Measurements from ENCODE around the gene MYOZ3. TPM values are rescaled to one million over a fixed set of nuclear protein-coding genes. Genes with fewer than 3 reads are reported as not detected.

The MYOZ3 gene
- total RNA-seq, 1 donor from 2014 or later: 4.7 TPM

DNA sequence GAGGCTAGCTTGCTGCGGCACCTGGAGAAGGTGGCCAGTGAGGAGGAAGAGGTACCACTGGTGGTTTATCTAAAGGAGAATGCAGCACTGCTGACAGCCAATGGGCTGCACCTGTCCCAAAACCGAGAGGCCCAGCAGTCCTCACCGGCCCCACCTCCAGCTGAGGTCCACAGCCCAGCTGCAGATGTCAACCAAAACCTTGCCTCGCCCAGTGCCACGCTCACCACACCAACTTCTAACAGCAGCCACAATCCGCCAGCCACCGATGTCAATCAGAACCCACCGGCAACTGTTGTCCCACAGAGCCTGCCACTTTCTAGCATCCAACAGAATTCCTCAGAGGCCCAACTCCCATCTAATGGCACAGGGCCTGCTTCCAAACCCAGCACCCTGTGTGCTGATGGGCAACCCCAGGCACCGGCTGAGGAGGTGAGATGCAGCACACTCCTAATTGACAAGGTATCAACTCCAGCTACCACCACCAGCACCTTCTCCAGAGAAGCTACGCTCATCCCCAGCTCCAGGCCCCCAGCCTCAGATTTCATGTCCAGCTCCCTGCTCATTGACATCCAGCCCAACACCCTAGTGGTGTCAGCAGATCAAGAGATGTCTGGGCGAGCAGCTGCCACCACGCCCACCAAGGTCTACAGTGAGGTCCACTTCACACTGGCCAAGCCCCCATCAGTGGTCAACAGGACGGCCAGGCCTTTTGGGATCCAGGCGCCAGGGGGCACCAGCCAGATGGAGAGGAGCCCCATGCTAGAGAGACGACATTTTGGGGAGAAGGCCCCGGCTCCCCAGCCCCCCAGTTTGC lies 12.6 kb upstream of the MYOZ3 start:
- Histone ChIP-seq H3K27ac (ENCODE audit: low read depth, low read length) (peak overlapping the region; percentile 85), H3K9me3 (ENCODE audit: control insufficient read depth in 3 of 3, low read length in 3 of 3) (no peaks in the 10 kb centered on the region), H3K4me1 (ENCODE audit: control insufficient read depth in 3 of 3, insufficient read depth in 3 of 3, low read length in 3 of 3) (peaks cover 84 to 93% (median 92%) of the 10 kb centered on the region in 3 donors), H3K36me3 (ENCODE audit: control insufficient read depth in 3 of 3, insufficient read depth in 3 of 3, low read length in 3 of 3) (peaks cover 26 to 31% (median 29%) of the 10 kb centered on the region in 3 donors), H3K27me3 (ENCODE audit: control insufficient read depth in 3 of 3, insufficient read depth in 3 of 3, low read length in 3 of 3) (no peaks in the 10 kb centered on the region), H3K9ac (ENCODE audit: low read depth in 1 of 3, low read length in 3 of 3) (peak overlapping the region; percentile 46 to 82 (median 73)), H3K4me3 (ENCODE audit: low read length in 3 of 3) (peak overlapping the region in 2 of 3 donors; percentile 8 to 61)

DNA sequence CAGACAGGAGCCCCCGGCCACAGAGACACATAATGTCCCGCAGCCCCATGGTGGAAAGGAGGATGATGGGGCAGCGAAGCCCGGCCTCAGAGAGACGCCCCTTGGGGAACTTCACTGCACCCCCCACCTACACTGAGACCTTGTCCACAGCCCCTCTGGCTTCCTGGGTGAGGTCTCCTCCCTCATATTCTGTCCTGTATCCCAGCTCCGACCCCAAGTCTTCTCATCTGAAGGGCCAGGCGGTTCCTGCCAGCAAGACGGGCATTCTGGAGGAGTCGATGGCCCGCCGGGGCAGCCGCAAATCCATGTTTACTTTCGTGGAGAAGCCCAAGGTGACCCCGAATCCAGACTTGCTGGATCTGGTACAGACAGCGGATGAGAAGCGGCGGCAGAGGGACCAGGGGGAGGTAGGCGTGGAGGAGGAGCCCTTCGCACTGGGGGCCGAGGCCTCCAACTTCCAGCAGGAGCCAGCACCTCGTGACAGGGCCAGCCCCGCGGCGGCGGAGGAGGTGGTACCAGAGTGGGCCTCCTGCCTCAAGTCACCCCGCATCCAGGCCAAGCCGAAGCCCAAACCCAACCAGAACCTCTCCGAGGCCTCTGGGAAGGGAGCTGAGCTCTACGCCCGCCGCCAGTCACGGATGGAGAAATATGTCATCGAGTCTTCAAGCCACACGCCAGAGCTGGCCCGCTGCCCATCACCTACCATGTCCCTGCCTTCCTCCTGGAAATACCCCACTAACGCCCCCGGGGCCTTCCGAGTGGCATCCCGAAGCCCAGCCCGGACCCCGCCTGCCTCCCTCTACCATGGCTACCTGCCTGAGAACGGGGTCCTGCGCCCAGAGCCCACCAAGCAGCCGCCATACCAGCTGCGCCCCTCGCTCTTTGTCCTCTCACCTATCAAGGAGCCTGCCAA lies 11.7 kb upstream of the MYOZ3 start:
- no peaks in the 10 kb centered on the region for H3K27me3 ChIP-seq (ENCODE audit: control insufficient read depth in 3 of 3, insufficient read depth in 3 of 3, low read length in 3 of 3)
- H3K4me1 ChIP-seq (ENCODE audit: control insufficient read depth in 3 of 3, insufficient read depth in 3 of 3, low read length in 3 of 3): peaks cover 86 to 92% (median 90%) of the 10 kb centered on the region in 3 donors
- peak overlapping the region in 1 of 3 donors; percentile 61 for H3K4me3 ChIP-seq (ENCODE audit: low read length in 3 of 3)
- peak overlapping the region; percentile 85 for H3K27ac ChIP-seq (ENCODE audit: low read depth, low read length)
- H3K9ac ChIP-seq (ENCODE audit: low read depth in 1 of 3, low read length in 3 of 3): peak overlapping the region; percentile 33 to 82 (median 62)
- peaks cover 26 to 31% (median 29%) of the 10 kb centered on the region in 3 donors for H3K36me3 ChIP-seq (ENCODE audit: control insufficient read depth in 3 of 3, insufficient read depth in 3 of 3, low read length in 3 of 3)
- no peaks in the 10 kb centered on the region for H3K9me3 ChIP-seq (ENCODE audit: control insufficient read depth in 3 of 3, low read length in 3 of 3)

DNA sequence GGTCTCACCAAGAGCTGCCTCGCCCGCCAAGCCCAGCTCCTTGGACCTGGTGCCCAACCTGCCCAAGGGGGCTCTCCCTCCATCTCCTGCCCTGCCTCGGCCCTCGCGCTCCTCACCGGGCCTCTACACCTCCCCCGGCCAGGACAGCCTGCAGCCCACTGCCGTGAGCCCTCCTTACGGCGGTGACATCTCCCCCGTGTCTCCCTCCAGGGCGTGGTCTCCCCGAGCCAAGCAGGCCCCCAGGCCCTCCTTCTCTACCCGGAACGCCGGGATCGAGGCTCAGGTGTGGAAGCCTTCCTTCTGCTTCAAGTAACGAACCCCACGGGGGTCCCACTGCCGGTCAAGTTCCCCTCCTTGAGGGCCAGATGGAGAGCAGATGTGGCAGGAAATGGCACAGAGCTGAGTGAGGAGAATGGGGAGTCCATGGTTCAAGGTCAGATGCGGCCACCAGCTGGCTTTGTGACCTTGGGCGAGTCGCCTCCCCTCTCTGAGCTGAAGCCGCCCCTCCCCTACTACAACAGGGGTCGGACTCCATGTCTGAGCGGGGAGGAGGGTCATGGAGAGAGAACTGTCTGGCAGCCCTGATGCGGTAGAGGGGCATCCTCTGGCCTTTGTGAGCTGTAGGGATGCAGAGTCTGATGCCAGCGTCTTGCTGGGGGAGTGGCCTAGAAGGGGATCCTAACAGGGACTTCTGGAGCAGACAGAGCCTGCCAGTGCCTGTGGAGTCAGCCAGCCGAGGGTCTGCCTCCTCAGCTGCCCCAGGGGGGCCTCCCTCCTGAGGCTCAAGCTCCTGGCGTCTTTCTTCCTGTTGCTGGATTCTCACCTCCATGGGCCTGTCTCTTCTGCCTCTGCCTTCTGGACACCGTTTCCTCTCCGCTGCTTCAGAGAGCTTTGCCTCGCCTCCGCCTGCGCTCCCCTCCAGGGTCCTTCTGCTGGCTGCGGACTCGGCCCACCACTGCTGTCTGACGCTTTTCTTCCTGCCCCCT lies 10.7 kb upstream of the MYOZ3 start:
- peak overlapping the region in 2 of 3 donors; percentile 21 to 41 for H3K4me3 ChIP-seq (ENCODE audit: low read length in 3 of 3)
- H3K4me1 ChIP-seq (ENCODE audit: control insufficient read depth in 3 of 3, insufficient read depth in 3 of 3, low read length in 3 of 3): peaks cover 81 to 88% (median 82%) of the 10 kb centered on the region in 3 donors
- peaks cover 26 to 31% (median 29%) of the 10 kb centered on the region in 3 donors for H3K36me3 ChIP-seq (ENCODE audit: control insufficient read depth in 3 of 3, insufficient read depth in 3 of 3, low read length in 3 of 3)
- H3K9me3 ChIP-seq (ENCODE audit: control insufficient read depth in 3 of 3, low read length in 3 of 3): no peaks in the 10 kb centered on the region
- H3K27me3 ChIP-seq (ENCODE audit: control insufficient read depth in 3 of 3, insufficient read depth in 3 of 3, low read length in 3 of 3): no peaks in the 10 kb centered on the region
- H3K9ac ChIP-seq (ENCODE audit: low read depth in 1 of 3, low read length in 3 of 3): peak overlapping the region; percentile 27 to 82 (median 48)
- peak overlapping the region; percentile 85 for H3K27ac ChIP-seq (ENCODE audit: low read depth, low read length)

DNA sequence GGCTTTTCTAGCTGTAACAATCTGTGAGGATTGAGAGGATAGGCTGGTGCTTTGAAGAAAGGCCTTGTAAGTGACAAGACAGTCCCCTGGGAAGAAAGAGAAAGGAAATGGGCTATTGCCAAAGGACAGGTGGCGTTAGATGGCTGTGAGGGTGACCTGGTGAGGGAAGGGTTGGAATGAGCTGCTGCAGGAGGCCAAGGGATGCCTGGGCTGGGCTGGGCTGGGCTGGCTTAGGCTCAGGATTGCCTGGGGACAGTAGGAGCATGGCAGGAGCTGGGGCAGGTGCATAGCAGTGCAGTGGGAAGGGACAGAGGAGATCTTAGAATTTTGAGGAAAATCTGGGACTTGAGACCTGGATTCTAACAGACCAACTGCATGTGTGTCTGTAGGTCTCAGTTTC lies 9.7 kb upstream of the MYOZ3 start:
- Histone ChIP-seq H3K36me3 (ENCODE audit: control insufficient read depth in 3 of 3, insufficient read depth in 3 of 3, low read length in 3 of 3) (peaks cover 26 to 31% (median 29%) of the 10 kb centered on the region in 3 donors), H3K9ac (ENCODE audit: low read depth in 1 of 3, low read length in 3 of 3) (peak overlapping the region; percentile 34 to 82 (median 47)), H3K27me3 (ENCODE audit: control insufficient read depth in 3 of 3, insufficient read depth in 3 of 3, low read length in 3 of 3) (no peaks in the 10 kb centered on the region), H3K9me3 (ENCODE audit: control insufficient read depth in 3 of 3, low read length in 3 of 3) (no peaks in the 10 kb centered on the region), H3K4me3 (ENCODE audit: low read length in 3 of 3) (peak overlapping the region in 2 of 3 donors; percentile 21 to 41), H3K27ac (ENCODE audit: low read depth, low read length) (peak overlapping the region; percentile 85), H3K4me1 (ENCODE audit: control insufficient read depth in 3 of 3, insufficient read depth in 3 of 3, low read length in 3 of 3) (peaks cover 78 to 89% (median 86%) of the 10 kb centered on the region in 3 donors)

DNA sequence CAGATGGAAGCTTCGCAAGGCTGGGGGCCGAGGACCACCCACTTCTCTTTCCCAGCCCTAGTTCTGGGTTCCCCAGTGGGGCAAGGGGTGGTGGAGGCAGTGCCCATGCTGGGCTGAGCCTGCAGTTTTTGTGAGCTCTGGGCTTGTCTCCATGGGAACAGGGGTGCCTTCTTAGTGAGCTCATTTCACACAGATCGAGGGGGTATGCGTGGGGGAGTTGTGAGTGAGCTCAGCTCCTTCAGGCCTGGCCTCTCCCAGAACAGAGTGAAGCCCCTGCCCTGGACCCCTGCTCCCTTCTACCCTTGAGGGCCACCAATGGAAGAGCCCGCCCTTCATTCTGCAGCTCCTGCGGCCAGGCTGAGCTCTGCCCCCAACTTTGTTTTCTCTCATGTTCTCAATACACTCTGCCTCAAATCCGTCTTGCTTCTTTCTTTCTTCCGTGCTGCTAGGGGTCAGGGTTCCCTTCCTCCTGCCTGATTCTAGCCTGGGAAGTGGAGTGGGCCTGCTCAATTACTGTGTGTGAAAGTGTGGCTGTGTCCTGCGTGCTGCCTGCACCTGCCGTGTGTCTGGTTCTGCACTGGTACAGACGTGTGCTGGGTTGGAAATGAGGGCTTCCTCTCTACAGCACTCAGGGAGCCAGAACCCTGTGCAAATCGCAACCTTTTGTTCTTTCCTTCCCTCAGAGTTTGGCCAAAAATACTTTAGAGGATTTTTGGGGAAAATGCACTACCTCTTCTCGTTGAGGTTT lies 9.0 kb upstream of the MYOZ3 start:
- Histone ChIP-seq H3K27me3 (ENCODE audit: control insufficient read depth in 3 of 3, insufficient read depth in 3 of 3, low read length in 3 of 3) (no peaks in the 10 kb centered on the region), H3K4me3 (ENCODE audit: low read length in 3 of 3) (no peak overlapping the region), H3K4me1 (ENCODE audit: control insufficient read depth in 3 of 3, insufficient read depth in 3 of 3, low read length in 3 of 3) (peaks cover 78 to 89% (median 88%) of the 10 kb centered on the region in 3 donors), H3K9ac (ENCODE audit: low read depth in 1 of 3, low read length in 3 of 3) (peak overlapping the region; percentile 34 to 82 (median 51)), H3K9me3 (ENCODE audit: control insufficient read depth in 3 of 3, low read length in 3 of 3) (no peaks in the 10 kb centered on the region), H3K36me3 (ENCODE audit: control insufficient read depth in 3 of 3, insufficient read depth in 3 of 3, low read length in 3 of 3) (peaks cover 26 to 31% (median 29%) of the 10 kb centered on the region in 3 donors), H3K27ac (ENCODE audit: low read depth, low read length) (peak overlapping the region; percentile 51)

DNA sequence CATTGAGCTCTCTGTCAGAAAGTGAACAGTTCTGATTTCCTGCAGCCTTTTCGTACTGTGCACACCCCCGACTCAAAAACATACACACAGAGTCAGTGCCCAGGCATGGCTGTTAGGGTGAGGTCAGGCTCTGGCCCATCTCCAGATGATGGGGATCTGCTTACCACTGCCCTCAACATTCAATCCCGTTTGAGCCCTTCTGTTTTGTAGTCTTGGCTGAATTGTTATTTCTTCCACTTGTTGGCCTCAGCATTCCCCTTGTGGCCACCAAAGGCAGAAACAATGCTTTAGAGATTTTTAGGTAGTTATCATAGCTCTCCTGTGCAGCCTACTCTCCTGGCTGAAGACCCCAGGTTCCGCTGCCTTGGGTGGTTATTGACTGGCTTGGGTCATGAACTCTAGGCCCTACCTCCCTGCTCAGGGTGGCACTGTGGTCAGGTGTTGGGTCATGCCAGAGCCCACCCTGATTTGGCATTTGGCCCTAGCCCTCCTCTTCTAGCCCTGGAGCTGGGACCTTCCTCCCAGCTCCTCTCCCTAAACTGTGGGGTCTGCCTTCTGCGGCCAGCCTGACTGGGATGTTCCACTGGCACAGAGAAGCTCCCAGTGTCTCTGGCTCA lies 7.8 kb upstream of the MYOZ3 start:
- H3K9ac ChIP-seq (ENCODE audit: low read depth in 1 of 3, low read length in 3 of 3): peak overlapping the region in 2 of 3 donors; percentile 25 to 82
- peak overlapping the region; percentile 62 for H3K27ac ChIP-seq (ENCODE audit: low read depth, low read length)
- peaks cover 77 to 89% (median 88%) of the 10 kb centered on the region in 3 donors for H3K4me1 ChIP-seq (ENCODE audit: control insufficient read depth in 3 of 3, insufficient read depth in 3 of 3, low read length in 3 of 3)
- no peak overlapping the region for H3K4me3 ChIP-seq (ENCODE audit: low read length in 3 of 3)
- no peaks in the 10 kb centered on the region for H3K9me3 ChIP-seq (ENCODE audit: control insufficient read depth in 3 of 3, low read length in 3 of 3)
- H3K27me3 ChIP-seq (ENCODE audit: control insufficient read depth in 3 of 3, insufficient read depth in 3 of 3, low read length in 3 of 3): no peaks in the 10 kb centered on the region
- peaks cover 26 to 29% (median 27%) of the 10 kb centered on the region in 3 donors for H3K36me3 ChIP-seq (ENCODE audit: control insufficient read depth in 3 of 3, insufficient read depth in 3 of 3, low read length in 3 of 3)

DNA sequence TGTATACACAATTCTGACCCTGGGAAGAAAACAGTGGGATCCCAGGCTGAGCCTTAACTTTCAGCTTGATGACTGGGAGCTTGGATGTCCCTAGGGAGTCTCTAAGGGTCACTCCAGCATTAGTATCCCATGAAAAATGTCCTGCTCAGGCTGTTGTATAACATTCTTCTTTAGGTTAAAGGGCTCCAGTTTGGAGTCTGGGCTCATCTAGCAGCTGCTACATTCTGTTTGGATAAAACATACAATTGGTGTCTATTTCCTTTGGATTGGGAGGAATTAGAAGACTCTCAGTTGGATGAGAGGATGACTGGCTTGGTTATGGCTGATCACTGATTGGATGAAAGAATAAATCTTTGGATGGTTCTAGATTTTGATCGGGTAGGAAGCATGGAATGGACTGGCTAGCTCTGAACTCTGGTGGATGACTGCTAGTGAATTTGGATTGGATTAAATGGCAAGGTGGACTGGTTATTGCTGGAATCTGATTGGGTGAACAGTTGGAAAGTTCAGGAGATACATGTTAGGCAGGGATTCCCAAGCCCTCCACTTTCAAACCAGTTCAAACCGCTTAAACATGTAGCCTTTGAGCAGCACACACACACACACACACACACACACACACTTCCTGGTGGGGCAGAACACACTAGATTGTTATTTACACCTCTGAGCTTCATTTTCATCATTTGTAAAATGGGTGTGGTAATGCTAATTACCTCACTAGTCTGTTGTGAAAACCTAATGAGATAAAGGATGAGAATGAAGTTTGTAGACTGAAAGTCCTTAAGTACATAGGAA lies 7.1 kb upstream of the MYOZ3 start:
- H3K36me3 ChIP-seq (ENCODE audit: control insufficient read depth in 3 of 3, insufficient read depth in 3 of 3, low read length in 3 of 3): peaks cover 19 to 22% (median 20%) of the 10 kb centered on the region in 3 donors
- H3K4me1 ChIP-seq (ENCODE audit: control insufficient read depth in 3 of 3, insufficient read depth in 3 of 3, low read length in 3 of 3): peaks cover 77 to 89% (median 88%) of the 10 kb centered on the region in 3 donors
- H3K9me3 ChIP-seq (ENCODE audit: control insufficient read depth in 3 of 3, low read length in 3 of 3): no peaks in the 10 kb centered on the region
- no peaks in the 10 kb centered on the region for H3K27me3 ChIP-seq (ENCODE audit: control insufficient read depth in 3 of 3, insufficient read depth in 3 of 3, low read length in 3 of 3)
- no peak overlapping the region for H3K4me3 ChIP-seq (ENCODE audit: low read length in 3 of 3)
- H3K9ac ChIP-seq (ENCODE audit: low read depth in 1 of 3, low read length in 3 of 3): peak overlapping the region in 1 of 3 donors; percentile 82
- peak overlapping the region; percentile 62 for H3K27ac ChIP-seq (ENCODE audit: low read depth, low read length)

DNA sequence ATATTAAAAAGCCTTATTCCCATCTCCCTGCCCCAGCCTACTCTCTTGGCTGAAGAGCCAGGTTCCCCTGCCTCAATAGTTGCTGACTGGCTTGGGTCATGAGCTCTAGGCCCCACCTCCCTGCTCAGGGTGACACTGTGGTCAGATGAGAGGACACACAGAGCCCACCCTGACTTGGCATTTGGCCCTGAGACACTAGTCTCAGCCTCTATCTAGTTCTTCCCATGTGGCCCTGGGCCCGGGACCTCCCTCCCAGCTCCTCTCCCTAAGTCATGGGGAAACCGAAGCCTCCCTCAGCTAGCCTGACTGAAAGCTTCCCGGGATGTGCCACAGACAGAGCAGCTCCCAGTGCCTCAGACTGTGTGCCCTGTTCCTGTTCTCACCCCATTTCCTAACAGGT lies 5.8 kb upstream of the MYOZ3 start:
- peak overlapping the region in 1 of 3 donors; percentile 71 for H3K9ac ChIP-seq (ENCODE audit: low read depth in 1 of 3, low read length in 3 of 3)
- peak overlapping the region; percentile 79 for H3K27ac ChIP-seq (ENCODE audit: low read depth, low read length)
- H3K4me1 ChIP-seq (ENCODE audit: control insufficient read depth in 3 of 3, insufficient read depth in 3 of 3, low read length in 3 of 3): peaks cover 77 to 89% (median 88%) of the 10 kb centered on the region in 3 donors
- no peaks in the 10 kb centered on the region for H3K27me3 ChIP-seq (ENCODE audit: control insufficient read depth in 3 of 3, insufficient read depth in 3 of 3, low read length in 3 of 3)
- no peaks in the 10 kb centered on the region for H3K9me3 ChIP-seq (ENCODE audit: control insufficient read depth in 3 of 3, low read length in 3 of 3)
- peak overlapping the region in 2 of 3 donors; percentile 11 to 29 for H3K4me3 ChIP-seq (ENCODE audit: low read length in 3 of 3)
- peaks cover 8 to 11% (median 8%) of the 10 kb centered on the region in 3 donors for H3K36me3 ChIP-seq (ENCODE audit: control insufficient read depth in 3 of 3, insufficient read depth in 3 of 3, low read length in 3 of 3)

Measured in skeletal muscle tissue (tissue), 4 donors.